ENCODE results near the gene CCDC149. TPM values are rescaled to one million over a fixed set of nuclear protein-coding genes. Genes with fewer than 3 reads are reported as not detected.

Gene CCDC149
- total and polyA plus RNA-seq, 2 of the 4 experiments (the other 2 are of a cell fraction) = 6.7 to 7.0 TPM

DNA sequence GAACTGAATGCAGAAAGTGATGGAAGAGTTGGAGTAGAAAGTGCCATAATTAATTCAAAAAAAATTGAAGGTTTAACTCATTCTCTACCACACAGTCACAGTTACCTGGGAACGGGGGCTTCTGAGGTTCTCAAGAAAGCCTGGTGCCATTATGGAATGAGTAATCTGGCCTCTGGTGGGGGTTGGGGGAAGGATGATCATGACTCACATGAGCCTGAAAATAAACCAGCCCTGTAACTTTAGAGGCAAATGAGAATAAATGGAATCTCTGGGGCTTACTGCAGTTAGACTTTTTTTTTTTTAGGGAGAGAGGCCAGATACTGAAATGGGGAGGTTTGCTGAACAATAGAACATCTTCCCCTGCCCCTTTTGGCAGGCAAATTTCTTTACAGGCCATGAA, 62.2 kb downstream of the CCDC149 start:
- H2BK20ac ChIP-seq (ENCODE audit: low read depth, low read length) = peak overlapping the region; percentile 97
- H3K36me3 ChIP-seq (ENCODE audit: control insufficient read depth, insufficient read depth, low read length) = no peaks in the 10 kb centered on the region
- peak overlapping the region; percentile 98; the same call in 1 of the 2 replicates for H2AK5ac ChIP-seq (ENCODE audit: low read depth, low read length)
- no peaks in the 10 kb centered on the region for H3K9me3 ChIP-seq (ENCODE audit: control insufficient read depth, insufficient read depth, low read length)
- H3K23ac ChIP-seq (ENCODE audit: low read depth, low read length) = peak overlapping the region; percentile 90; the same call in 1 of the 2 replicates
- peak overlapping the region; percentile 64 for H3K14ac ChIP-seq (replicated peaks; ENCODE audit: low read depth, low read length)
- peak overlapping the region; percentile 67; the same call in 1 of the 2 replicates for H3K27ac ChIP-seq (ENCODE audit: insufficient read depth, low read length)
- no peak overlapping the region for H2AK9ac ChIP-seq (replicated peaks; ENCODE audit: low read depth, low read length, poor library complexity)
- peak overlapping the region; percentile 19 for H2AFZ ChIP-seq (replicated peaks; ENCODE audit: low read length, poor library complexity)
- H3K4ac ChIP-seq (ENCODE audit: low read depth, low read length) = peak overlapping the region; percentile 90
- peak; percentile 94 for DNase-seq
- peak overlapping the region; percentile 46; the same call in 1 of the 2 replicates for H3K56ac ChIP-seq (ENCODE audit: extremely low read depth, insufficient read depth, low read length)
- peak overlapping the region; percentile 31 to 75; a peak in 2 of 4 replicates for H4K8ac ChIP-seq (ENCODE audit: low read depth in 2 of 2, low read length in 2 of 2)
- in situ Hi-C loops (cut with MboI; ENCODE audit: low sequenced_read_pairs) (no loop called here), intact Hi-C loops (cut with micrococcal nuclease) (loop anchor here (5.0 to 10.0 kb wide), 3 partner anchors 38 to 524 kb away; partner anchors contain the start of gene ANAPC4), dilution Hi-C loops (cut with HindIII; ENCODE audit: low sequenced_read_pairs, unreplicated experiment) (no loop called here)
- peak overlapping the region; percentile 40 for H3K4me2 ChIP-seq (ENCODE audit: low read depth, low read length)
- H4K20me1 ChIP-seq (ENCODE audit: insufficient read depth, low read length) = no peaks in the 10 kb centered on the region
- no peak for TF ChIP-seq MAFK (IDR thresholded peaks at IDR 0.05; ENCODE audit: low read depth, low read length)
- TF ChIP-seq, protein P1, sequence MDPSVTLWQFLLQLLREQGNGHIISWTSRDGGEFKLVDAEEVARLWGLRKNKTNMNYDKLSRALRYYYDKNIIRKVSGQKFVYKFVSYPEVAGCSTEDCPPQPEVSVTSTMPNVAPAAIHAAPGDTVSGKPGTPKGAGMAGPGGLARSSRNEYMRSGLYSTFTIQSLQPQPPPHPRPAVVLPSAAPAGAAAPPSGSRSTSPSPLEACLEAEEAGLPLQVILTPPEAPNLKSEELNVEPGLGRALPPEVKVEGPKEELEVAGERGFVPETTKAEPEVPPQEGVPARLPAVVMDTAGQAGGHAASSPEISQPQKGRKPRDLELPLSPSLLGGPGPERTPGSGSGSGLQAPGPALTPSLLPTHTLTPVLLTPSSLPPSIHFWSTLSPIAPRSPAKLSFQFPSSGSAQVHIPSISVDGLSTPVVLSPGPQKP (IDR thresholded peaks at IDR 0.05; ENCODE audit: borderline replicate concordance, low read depth, low read length) = no peak
- TF ChIP-seq RAD21 (IDR thresholded peaks at IDR 0.05; ENCODE audit: low read length) = 0 out of 2 replicates have a peak, but pooled peaks have one; percentile 15
- peak; percentile 85; the same call in 1 of the 2 replicates for TF ChIP-seq FOS (IDR thresholded peaks at IDR 0.05; ENCODE audit: low read depth, low read length)
- ChIA-PET CTCF (no interaction called here), POLR2A (ENCODE audit: unreplicated experiment) (no interaction called here)
- no peak overlapping the region for H3K4me3 ChIP-seq (ENCODE audit: insufficient read depth, low read depth, low read length)
- peak; percentile 90 for ATAC-seq (ENCODE audit: low read depth)
- peak overlapping the region; percentile 71 for H2BK5ac ChIP-seq (ENCODE audit: low read depth, low read length, poor library complexity, severe bottlenecking)
- peak overlapping the region; percentile 93 for H3K18ac ChIP-seq (ENCODE audit: low read depth, low read length)
- H3K27me3 ChIP-seq (ENCODE audit: control insufficient read depth, insufficient read depth, low read length) = no peaks in the 10 kb centered on the region
- H4K5ac ChIP-seq (ENCODE audit: low read depth, low read length) = peak overlapping the region; percentile 89
- H2BK120ac ChIP-seq (ENCODE audit: low read depth, low read length) = peak overlapping the region; percentile 96
- BruUV-seq (replicated peaks) = no TSS peak
- H2BK15ac ChIP-seq (ENCODE audit: low read depth, low read length) = peak overlapping the region; percentile 97; the same call in 2 of the 3 replicates
- H3K4me1 ChIP-seq (ENCODE audit: control insufficient read depth, insufficient read depth, low read length) = peaks cover 14% of the 10 kb centered on the region
- no CpG with 5 or more reads among the region's 1 CpG for WGBS, 2 experiments (ENCODE audit: extremely low coverage in 2 of 2, insufficient read length in 1 of 2)
- peak overlapping the region; percentile 84 for H4K91ac ChIP-seq (ENCODE audit: insufficient read depth, low read depth, low read length)
- H3K9me1 ChIP-seq (ENCODE audit: insufficient read depth, low read length) = peaks cover 15% of the 10 kb centered on the region
- H3K79me1 ChIP-seq (ENCODE audit: low read depth in 1 of 2, low read length in 2 of 2) = peaks cover 0 to 12% of the 10 kb centered on the region in 2 experiments; a peak in 1 of 4 replicates
- 0 out of 2 replicates have a peak overlapping the region, but pooled peaks have one; percentile 24 for H3K9ac ChIP-seq (ENCODE audit: low read depth, low read length)

All from IMR-90 (cell line).